WTC11 (cell line): ENCODE measurements around the gene LDLRAD3. TPM values are rescaled to one million over a fixed set of nuclear protein-coding genes. Genes with fewer than 3 reads are reported as not detected.

Experiments
- ATAC-seq: fragments of 200-7000 bp; cut with Tn5 transposase; 2 replicates; pipeline ENCODE4 v1.10.0; 2021; ENCODE audit warnings: mild to moderate bottlenecking, moderate library complexity
- CTCF ChIA-PET: fragments of 300-600 bp; sonication (Branson Sonifier 250); formaldehyde crosslinking; loops from one replicate; lab custom pipeline; 2021; ENCODE audit warnings: antibody characterized with exemption; lab: Charles Lee
- POLR2A ChIA-PET: fragments of 350-600 bp; sonication (Branson Sonifier 250); formaldehyde crosslinking; loops from one replicate; lab custom pipeline; 2021; ENCODE audit warnings: antibody characterized with exemption; lab: Charles Lee
- DNase-seq: peaks from one replicate; pipeline ENCODE4 v3.0.0; 2021; ENCODE audit warnings: low spot score
- H3K27ac Mint-ChIP-seq: 2 replicates; pipeline ENCODE4 v1.8.0; 2021; ENCODE audit warnings: mixed read lengths
- H3K27me3 Mint-ChIP-seq: 2 replicates; pipeline ENCODE4 v1.8.0; 2021; ENCODE audit warnings: low read depth, mild to moderate bottlenecking, moderate library complexity, mixed read lengths
- H3K36me3 Mint-ChIP-seq: 2 replicates; pipeline ENCODE4 v1.8.0; 2021; ENCODE audit warnings: mixed read lengths
- H3K4me1 Mint-ChIP-seq: 2 replicates; pipeline ENCODE4 v1.8.0; 2022; ENCODE audit warnings: mixed read lengths
- H3K4me3 Mint-ChIP-seq: 2 replicates; pipeline ENCODE4 v1.8.0; 2021; ENCODE audit warnings: mild to moderate bottlenecking, moderate library complexity, mixed read lengths
- H3K9me3 Mint-ChIP-seq: 2 replicates; pipeline ENCODE4 v1.8.0; 2021; ENCODE audit warnings: mixed read lengths
- GABPB1 ChIP-seq: sonication (generic); formaldehyde crosslinking; IDR thresholded peaks from 2 replicates; pipeline ENCODE4 v1.8.1; 2023; ENCODE audit warnings: mild to moderate bottlenecking, missing genetic modification reagents
- HMGA2 ChIP-seq: fragments of 250-450 bp; sonication (Bioruptor Pico); IDR thresholded peaks from 2 replicates; pipeline ENCODE4 v1.4.0; 2021; ENCODE audit warnings: mild to moderate bottlenecking, moderate library complexity
- IRF2 ChIP-seq: sonication (generic); formaldehyde crosslinking; IDR thresholded peaks from 2 replicates; pipeline ENCODE4 v1.8.0; 2022; ENCODE audit warnings: low read depth, missing genetic modification reagents, borderline replicate concordance
- MYBL2 ChIP-seq: sonication (generic); formaldehyde crosslinking; IDR thresholded peaks from 2 replicates; pipeline ENCODE4 v1.8.1; 2023; ENCODE audit warnings: mild to moderate bottlenecking, moderate library complexity, missing genetic modification reagents
- NFATC4 ChIP-seq: fragments of 250-450 bp; sonication (Bioruptor Pico); IDR thresholded peaks from 2 replicates; pipeline ENCODE4 v1.9.0; 2021; ENCODE audit warnings: mild to moderate bottlenecking
- NR1H2 ChIP-seq: sonication (generic); formaldehyde crosslinking; IDR thresholded peaks from 2 replicates; pipeline ENCODE4 v1.9.0; 2021; ENCODE audit warnings: mild to moderate bottlenecking, moderate library complexity, missing genetic modification reagents
- SOX15 ChIP-seq: fragments of 250-450 bp; sonication (Bioruptor Pico); IDR thresholded peaks from 2 replicates; pipeline ENCODE4 v1.9.0; 2021; ENCODE audit warnings: mild to moderate bottlenecking
- TEAD1 ChIP-seq: sonication (generic); formaldehyde crosslinking; IDR thresholded peaks from 2 replicates; pipeline ENCODE4 v1.8.0; 2022; ENCODE audit warnings: mild to moderate bottlenecking, missing genetic modification reagents
- TEAD4 ChIP-seq: sonication (generic); formaldehyde crosslinking; IDR thresholded peaks from 2 replicates; pipeline ENCODE4 v1.8.0; 2022; ENCODE audit warnings: mild to moderate bottlenecking, missing genetic modification reagents
- ZNF416 ChIP-seq: fragments of 250-450 bp; sonication (Bioruptor Pico); IDR thresholded peaks from 2 replicates; pipeline ENCODE4 v1.9.0; 2021; ENCODE audit warnings: mild to moderate bottlenecking, inconsistent platforms
- total RNA-seq: library from RNA; stranded (reverse); gene quantifications from 3 replicates; pipeline ENCODE4 v1.2.3, GENCODE V29; 2021
- TF ChIP-seq, protein P1 (sequence below): fragments of 250-450 bp; sonication (Bioruptor Pico); conservative IDR thresholded peaks from 2 replicates; pipeline ENCODE4 v1.9.0; 2021; ENCODE audit warnings: mild to moderate bottlenecking
- TF ChIP-seq, protein P2 (sequence below): sonication (generic); formaldehyde crosslinking; IDR thresholded peaks from 2 replicates; pipeline ENCODE4 v1.8.0; 2022; ENCODE audit warnings: mild to moderate bottlenecking, missing genetic modification reagents
- TF ChIP-seq, protein P3 (sequence below): sonication (generic); formaldehyde crosslinking; IDR thresholded peaks from 2 replicates; pipeline ENCODE4 v1.8.1; 2023; ENCODE audit warnings: mild to moderate bottlenecking, missing genetic modification reagents, borderline replicate concordance
- TF ChIP-seq, protein P4 (sequence below): sonication (generic); formaldehyde crosslinking; IDR thresholded peaks from 2 replicates; pipeline ENCODE4 v1.8.1; 2023; ENCODE audit warnings: mild to moderate bottlenecking, missing genetic modification reagents
- TF ChIP-seq, protein P5 (sequence below): sonication (generic); formaldehyde crosslinking; IDR thresholded peaks from 2 replicates; pipeline ENCODE4 v1.8.0; 2023; ENCODE audit warnings: mild to moderate bottlenecking, missing genetic modification reagents
- TF ChIP-seq, protein P6 (sequence below): sonication (generic); formaldehyde crosslinking; IDR thresholded peaks from 2 replicates; pipeline ENCODE4 v1.8.0; 2022; ENCODE audit warnings: mild to moderate bottlenecking, missing genetic modification reagents
- TF ChIP-seq, protein P7 (sequence below): fragments of 250-450 bp; sonication (Bioruptor Pico); IDR thresholded peaks from 2 replicates; pipeline ENCODE4 v1.9.0; 2021; ENCODE audit warnings: mild to moderate bottlenecking, borderline replicate concordance

LDLRAD3 gene
- total RNA-seq, 1 experiment from 2014 or later, result 14.5 TPM

DNA sequence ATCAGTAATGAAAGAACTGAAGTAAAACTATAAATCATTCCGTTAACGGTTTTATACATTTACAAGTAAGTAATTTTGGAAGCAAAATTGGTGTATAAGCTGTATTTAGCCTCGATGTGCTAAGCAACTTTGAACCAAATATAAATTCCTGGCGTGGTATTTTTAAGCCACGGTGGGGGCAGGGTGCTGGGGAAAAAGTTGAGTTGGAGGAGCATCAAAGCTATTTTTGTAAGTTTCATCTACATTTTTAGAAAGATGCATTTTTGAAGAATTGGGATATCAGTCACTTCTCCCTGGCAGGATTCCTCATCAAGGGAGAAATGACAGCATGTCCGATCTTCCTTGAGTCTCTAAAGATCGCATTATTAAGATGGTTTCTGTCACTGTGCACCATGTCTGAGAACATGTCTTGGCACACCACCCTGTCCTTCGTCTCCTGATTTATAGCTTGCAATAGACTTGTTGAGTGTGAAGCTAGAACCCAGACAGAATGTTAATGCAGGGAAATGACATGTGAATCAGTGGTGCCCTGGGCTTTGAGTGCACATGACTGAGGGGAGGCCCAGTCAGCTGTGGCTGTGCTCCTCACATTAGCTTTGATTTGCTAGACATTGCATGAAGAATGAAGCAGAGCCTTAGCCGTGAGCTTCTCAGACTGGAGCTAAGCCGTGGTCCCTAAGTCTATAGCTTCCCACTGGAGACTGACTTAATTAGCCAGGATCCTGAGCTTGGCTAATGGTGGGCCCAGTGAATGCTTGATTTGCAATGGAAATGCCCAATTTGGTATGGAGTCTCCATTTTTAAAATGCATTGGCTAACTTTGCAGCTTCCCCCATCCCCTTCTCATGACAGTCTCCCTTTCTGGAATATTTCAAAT, 218.4 kb downstream of the LDLRAD3 start:
- ATAC-seq (no peak), DNase-seq (no peak)
- no peaks in the 10 kb centered on the region for H3K27me3 Mint-ChIP-seq
- H3K4me3 Mint-ChIP-seq, result no peak overlapping the region
- peaks cover 27% of the 10 kb centered on the region for H3K4me1 Mint-ChIP-seq
- POLR2A ChIA-PET, result interaction anchor here (0.7 kb wide), 1 partner anchor 34 kb away, joined by 3 read pairs; no protein-coding TSS in a partner anchor
- H3K9me3 Mint-ChIP-seq, result no peaks in the 10 kb centered on the region
- TF ChIP-seq, protein P1, sequence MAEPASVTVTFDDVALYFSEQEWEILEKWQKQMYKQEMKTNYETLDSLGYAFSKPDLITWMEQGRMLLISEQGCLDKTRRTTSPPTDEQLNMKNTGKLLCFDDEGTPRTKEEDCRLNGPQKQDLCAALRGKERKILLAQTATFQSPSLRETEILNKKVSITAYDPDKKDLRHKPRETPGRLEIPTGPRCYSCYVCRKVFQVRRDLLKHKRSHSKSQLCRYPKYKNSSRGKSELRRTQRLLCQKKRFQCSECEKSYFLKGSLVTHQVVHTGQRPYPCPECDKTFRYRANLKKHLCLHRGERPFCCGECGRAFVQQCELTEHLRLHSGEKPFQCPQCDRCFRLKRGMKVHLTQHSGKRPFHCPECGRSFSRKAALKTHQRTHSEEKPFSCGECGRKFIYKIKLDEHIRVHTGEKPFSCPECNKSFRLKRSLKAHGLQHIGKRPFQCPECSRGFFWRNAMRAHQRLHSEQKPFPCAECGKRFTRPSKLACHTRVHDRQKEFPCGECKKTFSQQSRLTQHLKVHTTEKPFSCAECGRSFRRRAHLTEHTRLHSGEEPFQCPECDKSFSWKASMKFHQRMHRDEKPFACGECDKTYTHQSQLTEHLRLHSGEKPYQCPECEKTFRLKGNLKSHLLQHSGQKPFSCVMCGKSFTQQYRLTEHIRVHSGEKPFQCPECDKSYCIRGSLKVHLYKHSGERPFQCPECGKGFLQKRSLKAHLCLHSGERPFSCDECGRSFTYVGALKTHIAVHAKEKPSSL (CRISPR knock-in tag), result no peak
- TF ChIP-seq, protein P2, sequence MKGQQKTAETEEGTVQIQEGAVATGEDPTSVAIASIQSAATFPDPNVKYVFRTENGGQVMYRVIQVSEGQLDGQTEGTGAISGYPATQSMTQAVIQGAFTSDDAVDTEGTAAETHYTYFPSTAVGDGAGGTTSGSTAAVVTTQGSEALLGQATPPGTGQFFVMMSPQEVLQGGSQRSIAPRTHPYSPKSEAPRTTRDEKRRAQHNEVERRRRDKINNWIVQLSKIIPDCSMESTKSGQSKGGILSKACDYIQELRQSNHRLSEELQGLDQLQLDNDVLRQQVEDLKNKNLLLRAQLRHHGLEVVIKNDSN (CRISPR knock-in tag), result no peak
- TF ChIP-seq TEAD4 (CRISPR knock-in tag) (no peak), ZNF416 (CRISPR knock-in tag) (no peak), TEAD1 (CRISPR knock-in tag) (no peak), MYBL2 (CRISPR knock-in tag) (no peak), GABPB1 (no peak), NR1H2 (no peak), IRF2 (CRISPR knock-in tag) (no peak), NFATC4 (CRISPR knock-in tag) (no peak), SOX15 (CRISPR knock-in tag) (no peak), HMGA2 (CRISPR knock-in tag) (no peak)
- TF ChIP-seq, protein P3, sequence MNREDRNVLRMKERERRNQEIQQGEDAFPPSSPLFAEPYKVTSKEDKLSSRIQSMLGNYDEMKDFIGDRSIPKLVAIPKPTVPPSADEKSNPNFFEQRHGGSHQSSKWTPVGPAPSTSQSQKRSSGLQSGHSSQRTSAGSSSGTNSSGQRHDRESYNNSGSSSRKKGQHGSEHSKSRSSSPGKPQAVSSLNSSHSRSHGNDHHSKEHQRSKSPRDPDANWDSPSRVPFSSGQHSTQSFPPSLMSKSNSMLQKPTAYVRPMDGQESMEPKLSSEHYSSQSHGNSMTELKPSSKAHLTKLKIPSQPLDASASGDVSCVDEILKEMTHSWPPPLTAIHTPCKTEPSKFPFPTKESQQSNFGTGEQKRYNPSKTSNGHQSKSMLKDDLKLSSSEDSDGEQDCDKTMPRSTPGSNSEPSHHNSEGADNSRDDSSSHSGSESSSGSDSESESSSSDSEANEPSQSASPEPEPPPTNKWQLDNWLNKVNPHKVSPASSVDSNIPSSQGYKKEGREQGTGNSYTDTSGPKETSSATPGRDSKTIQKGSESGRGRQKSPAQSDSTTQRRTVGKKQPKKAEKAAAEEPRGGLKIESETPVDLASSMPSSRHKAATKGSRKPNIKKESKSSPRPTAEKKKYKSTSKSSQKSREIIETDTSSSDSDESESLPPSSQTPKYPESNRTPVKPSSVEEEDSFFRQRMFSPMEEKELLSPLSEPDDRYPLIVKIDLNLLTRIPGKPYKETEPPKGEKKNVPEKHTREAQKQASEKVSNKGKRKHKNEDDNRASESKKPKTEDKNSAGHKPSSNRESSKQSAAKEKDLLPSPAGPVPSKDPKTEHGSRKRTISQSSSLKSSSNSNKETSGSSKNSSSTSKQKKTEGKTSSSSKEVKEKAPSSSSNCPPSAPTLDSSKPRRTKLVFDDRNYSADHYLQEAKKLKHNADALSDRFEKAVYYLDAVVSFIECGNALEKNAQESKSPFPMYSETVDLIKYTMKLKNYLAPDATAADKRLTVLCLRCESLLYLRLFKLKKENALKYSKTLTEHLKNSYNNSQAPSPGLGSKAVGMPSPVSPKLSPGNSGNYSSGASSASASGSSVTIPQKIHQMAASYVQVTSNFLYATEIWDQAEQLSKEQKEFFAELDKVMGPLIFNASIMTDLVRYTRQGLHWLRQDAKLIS (CRISPR knock-in tag), result no peak
- TF ChIP-seq, protein P4, sequence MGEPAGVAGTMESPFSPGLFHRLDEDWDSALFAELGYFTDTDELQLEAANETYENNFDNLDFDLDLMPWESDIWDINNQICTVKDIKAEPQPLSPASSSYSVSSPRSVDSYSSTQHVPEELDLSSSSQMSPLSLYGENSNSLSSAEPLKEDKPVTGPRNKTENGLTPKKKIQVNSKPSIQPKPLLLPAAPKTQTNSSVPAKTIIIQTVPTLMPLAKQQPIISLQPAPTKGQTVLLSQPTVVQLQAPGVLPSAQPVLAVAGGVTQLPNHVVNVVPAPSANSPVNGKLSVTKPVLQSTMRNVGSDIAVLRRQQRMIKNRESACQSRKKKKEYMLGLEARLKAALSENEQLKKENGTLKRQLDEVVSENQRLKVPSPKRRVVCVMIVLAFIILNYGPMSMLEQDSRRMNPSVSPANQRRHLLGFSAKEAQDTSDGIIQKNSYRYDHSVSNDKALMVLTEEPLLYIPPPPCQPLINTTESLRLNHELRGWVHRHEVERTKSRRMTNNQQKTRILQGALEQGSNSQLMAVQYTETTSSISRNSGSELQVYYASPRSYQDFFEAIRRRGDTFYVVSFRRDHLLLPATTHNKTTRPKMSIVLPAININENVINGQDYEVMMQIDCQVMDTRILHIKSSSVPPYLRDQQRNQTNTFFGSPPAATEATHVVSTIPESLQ (CRISPR knock-in tag), result no peak
- TF ChIP-seq, protein P5, sequence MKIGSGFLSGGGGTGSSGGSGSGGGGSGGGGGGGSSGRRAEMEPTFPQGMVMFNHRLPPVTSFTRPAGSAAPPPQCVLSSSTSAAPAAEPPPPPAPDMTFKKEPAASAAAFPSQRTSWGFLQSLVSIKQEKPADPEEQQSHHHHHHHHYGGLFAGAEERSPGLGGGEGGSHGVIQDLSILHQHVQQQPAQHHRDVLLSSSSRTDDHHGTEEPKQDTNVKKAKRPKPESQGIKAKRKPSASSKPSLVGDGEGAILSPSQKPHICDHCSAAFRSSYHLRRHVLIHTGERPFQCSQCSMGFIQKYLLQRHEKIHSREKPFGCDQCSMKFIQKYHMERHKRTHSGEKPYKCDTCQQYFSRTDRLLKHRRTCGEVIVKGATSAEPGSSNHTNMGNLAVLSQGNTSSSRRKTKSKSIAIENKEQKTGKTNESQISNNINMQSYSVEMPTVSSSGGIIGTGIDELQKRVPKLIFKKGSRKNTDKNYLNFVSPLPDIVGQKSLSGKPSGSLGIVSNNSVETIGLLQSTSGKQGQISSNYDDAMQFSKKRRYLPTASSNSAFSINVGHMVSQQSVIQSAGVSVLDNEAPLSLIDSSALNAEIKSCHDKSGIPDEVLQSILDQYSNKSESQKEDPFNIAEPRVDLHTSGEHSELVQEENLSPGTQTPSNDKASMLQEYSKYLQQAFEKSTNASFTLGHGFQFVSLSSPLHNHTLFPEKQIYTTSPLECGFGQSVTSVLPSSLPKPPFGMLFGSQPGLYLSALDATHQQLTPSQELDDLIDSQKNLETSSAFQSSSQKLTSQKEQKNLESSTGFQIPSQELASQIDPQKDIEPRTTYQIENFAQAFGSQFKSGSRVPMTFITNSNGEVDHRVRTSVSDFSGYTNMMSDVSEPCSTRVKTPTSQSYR (CRISPR knock-in tag), result no peak
- TF ChIP-seq, protein P6, sequence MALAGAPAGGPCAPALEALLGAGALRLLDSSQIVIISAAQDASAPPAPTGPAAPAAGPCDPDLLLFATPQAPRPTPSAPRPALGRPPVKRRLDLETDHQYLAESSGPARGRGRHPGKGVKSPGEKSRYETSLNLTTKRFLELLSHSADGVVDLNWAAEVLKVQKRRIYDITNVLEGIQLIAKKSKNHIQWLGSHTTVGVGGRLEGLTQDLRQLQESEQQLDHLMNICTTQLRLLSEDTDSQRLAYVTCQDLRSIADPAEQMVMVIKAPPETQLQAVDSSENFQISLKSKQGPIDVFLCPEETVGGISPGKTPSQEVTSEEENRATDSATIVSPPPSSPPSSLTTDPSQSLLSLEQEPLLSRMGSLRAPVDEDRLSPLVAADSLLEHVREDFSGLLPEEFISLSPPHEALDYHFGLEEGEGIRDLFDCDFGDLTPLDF, result no peak
- TF ChIP-seq, protein P7, sequence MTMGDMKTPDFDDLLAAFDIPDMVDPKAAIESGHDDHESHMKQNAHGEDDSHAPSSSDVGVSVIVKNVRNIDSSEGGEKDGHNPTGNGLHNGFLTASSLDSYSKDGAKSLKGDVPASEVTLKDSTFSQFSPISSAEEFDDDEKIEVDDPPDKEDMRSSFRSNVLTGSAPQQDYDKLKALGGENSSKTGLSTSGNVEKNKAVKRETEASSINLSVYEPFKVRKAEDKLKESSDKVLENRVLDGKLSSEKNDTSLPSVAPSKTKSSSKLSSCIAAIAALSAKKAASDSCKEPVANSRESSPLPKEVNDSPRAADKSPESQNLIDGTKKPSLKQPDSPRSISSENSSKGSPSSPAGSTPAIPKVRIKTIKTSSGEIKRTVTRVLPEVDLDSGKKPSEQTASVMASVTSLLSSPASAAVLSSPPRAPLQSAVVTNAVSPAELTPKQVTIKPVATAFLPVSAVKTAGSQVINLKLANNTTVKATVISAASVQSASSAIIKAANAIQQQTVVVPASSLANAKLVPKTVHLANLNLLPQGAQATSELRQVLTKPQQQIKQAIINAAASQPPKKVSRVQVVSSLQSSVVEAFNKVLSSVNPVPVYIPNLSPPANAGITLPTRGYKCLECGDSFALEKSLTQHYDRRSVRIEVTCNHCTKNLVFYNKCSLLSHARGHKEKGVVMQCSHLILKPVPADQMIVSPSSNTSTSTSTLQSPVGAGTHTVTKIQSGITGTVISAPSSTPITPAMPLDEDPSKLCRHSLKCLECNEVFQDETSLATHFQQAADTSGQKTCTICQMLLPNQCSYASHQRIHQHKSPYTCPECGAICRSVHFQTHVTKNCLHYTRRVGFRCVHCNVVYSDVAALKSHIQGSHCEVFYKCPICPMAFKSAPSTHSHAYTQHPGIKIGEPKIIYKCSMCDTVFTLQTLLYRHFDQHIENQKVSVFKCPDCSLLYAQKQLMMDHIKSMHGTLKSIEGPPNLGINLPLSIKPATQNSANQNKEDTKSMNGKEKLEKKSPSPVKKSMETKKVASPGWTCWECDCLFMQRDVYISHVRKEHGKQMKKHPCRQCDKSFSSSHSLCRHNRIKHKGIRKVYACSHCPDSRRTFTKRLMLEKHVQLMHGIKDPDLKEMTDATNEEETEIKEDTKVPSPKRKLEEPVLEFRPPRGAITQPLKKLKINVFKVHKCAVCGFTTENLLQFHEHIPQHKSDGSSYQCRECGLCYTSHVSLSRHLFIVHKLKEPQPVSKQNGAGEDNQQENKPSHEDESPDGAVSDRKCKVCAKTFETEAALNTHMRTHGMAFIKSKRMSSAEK (CRISPR knock-in tag), result no peak
- no peaks in the 10 kb centered on the region for H3K36me3 Mint-ChIP-seq
- no peak overlapping the region for H3K27ac Mint-ChIP-seq
- CTCF ChIA-PET, result interaction anchor here (1.3 to 1.8 kb wide), 3 partner anchors 31 to 340 kb away, joined by 7 to 9 read pairs (median 8); no protein-coding TSS in a partner anchor
